Measurements from ENCODE around the gene GNA14.

DNA sequence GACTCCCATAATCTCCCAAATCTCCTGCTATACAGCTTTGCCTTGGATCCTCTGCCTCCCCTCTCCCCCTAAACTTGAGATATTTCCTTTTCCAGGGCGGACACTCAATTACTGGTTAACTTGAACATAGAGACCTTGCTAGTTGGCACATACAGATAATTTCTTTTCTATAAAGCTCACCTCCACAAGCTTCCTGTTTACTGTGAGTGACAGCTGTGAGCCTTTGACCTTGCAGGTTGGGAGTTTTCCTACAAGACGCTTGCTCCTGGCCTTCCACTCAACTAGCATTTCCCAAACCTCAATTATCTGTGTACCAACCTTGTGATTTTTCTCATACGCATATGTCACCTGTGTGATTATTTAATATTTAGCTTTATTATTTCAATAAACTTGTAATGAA lies 114.5 kb downstream of the GNA14 start:
- TF ChIP-seq, protein P1, sequence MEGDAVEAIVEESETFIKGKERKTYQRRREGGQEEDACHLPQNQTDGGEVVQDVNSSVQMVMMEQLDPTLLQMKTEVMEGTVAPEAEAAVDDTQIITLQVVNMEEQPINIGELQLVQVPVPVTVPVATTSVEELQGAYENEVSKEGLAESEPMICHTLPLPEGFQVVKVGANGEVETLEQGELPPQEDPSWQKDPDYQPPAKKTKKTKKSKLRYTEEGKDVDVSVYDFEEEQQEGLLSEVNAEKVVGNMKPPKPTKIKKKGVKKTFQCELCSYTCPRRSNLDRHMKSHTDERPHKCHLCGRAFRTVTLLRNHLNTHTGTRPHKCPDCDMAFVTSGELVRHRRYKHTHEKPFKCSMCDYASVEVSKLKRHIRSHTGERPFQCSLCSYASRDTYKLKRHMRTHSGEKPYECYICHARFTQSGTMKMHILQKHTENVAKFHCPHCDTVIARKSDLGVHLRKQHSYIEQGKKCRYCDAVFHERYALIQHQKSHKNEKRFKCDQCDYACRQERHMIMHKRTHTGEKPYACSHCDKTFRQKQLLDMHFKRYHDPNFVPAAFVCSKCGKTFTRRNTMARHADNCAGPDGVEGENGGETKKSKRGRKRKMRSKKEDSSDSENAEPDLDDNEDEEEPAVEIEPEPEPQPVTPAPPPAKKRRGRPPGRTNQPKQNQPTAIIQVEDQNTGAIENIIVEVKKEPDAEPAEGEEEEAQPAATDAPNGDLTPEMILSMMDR (conservative IDR thresholded peaks at IDR 0.05; ENCODE audit: low read depth, low read length): no peak
- TF ChIP-seq EZH2phosphoT487 (IDR thresholded peaks at IDR 0.05; ENCODE audit: borderline replicate concordance, low read length) (no peak), EZH2 (IDR thresholded peaks at IDR 0.05; ENCODE audit: low read length, unreplicated experiment) (no peak)

Data from PC-3 (cell line).